ENCODE results near the gene C3orf22. TPM values are rescaled to one million over a fixed set of nuclear protein-coding genes. Genes with fewer than 3 reads are reported as not detected.
A peak's percentile ranks its signal among the peaks of the same experiment; 100 is the strongest.

C3orf22 gene
- polyA plus RNA-seq, 2 donors = not detected

DNA sequence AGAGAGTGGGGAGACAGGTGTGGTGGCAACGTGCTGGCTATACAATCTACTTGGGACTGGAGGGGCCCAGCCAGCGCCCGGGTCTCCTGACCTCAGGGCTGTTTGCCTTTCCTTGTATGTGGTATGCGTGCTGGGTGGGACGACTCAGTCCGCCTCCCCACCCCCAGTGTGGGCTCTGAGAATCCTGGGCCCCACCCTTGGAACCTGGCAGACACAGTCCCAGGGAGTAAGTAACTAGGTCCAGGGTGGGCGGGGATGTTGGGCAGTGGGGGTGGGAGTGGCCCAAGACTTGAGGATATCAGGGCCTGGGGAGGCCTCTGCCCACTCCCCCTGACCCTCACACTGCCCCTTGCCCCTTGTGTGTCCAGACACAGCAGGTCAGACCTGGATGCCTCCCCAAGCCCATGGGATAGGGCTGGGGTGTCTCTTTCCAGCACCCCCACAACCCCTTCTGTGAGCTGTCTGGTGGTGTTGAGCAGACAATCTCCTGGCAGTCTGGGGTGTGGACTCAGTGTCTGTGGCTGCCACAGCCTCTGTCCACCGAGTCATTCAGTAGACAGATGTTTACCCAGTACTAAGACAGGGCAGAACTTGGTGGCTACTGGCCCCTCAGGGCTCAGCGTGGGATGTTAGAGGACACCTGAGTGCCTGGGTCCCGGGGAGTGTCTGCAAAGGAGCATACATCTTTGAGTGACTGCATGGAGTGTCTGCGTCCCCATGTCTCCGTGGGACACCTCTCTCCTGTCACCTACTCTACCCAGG is 33.5 kb downstream of the C3orf22 start:
- no peak overlapping the region for H3K4me3 ChIP-seq (ENCODE audit: low read depth in 1 of 2, low read length in 2 of 2)

DNA sequence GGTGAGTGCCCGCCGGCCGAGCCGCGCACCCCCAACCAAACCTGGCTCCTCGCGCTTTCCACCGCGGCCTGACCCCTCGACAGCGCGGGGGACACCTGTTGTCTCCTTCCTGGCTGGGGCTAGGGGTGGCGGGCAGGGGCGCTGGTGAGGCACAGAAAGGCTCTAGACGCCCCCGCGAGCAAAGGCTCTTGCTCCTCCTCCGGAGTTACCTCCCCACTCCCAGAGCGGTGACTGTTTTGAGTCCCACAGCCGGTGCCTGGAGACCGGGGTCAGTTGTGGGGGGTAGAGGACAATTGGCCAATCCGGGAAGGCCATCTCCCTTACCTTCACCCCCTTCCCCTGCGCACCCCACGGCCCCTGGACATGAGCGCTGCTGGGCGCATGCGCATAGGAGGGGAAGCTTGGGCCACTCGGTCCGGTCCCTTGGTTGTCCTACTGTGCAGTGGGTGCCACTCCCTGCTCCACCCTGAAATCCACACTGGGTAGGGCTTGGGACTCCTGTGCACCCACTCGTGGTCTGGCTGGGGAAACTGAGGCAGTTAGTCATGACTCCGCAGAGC is 34.2 kb downstream of the C3orf22 start:
- Histone ChIP-seq H3K27me3 (ENCODE audit: control insufficient read depth in 1 of 2, insufficient read depth in 2 of 2, low read length in 2 of 2) (peaks cover 0 to 3% of the 10 kb centered on the region in 2 donors), H3K9me3 (ENCODE audit: control insufficient read depth in 2 of 2, insufficient read depth in 1 of 2, low read depth in 1 of 2, low read length in 1 of 2) (peaks cover 0 to 2% of the 10 kb centered on the region in 2 donors), H3K4me1 (ENCODE audit: control insufficient read depth in 2 of 2, insufficient read depth in 2 of 2, low read length in 1 of 2) (peaks cover 4 to 8% of the 10 kb centered on the region in 2 donors), H3K36me3 (ENCODE audit: control insufficient read depth in 2 of 2, insufficient read depth in 2 of 2, low read length in 1 of 2) (no peaks in the 10 kb centered on the region), H3K4me3 (ENCODE audit: low read depth in 1 of 2, low read length in 2 of 2) (peak overlapping the region; percentile 9 to 32), H3K27ac (ENCODE audit: low read depth in 2 of 2, low read length in 1 of 2) (no peak overlapping the region)
- WGBS, 2 donors = 10 to 13% methylated on average over 21 to 31 of the region's 31 CpGs

More for the DNA sequence above, 33.5 kb downstream of the C3orf22 start:
- Histone ChIP-seq H3K27me3 (ENCODE audit: control insufficient read depth in 1 of 2, insufficient read depth in 2 of 2, low read length in 2 of 2) (peaks cover 0 to 3% of the 10 kb centered on the region in 2 donors), H3K36me3 (ENCODE audit: control insufficient read depth in 2 of 2, insufficient read depth in 2 of 2, low read length in 1 of 2) (no peaks in the 10 kb centered on the region), H3K9me3 (ENCODE audit: control insufficient read depth in 2 of 2, insufficient read depth in 1 of 2, low read depth in 1 of 2, low read length in 1 of 2) (peaks cover 0 to 2% of the 10 kb centered on the region in 2 donors), H3K27ac (ENCODE audit: low read depth in 2 of 2, low read length in 1 of 2) (no peak overlapping the region), H3K4me1 (ENCODE audit: control insufficient read depth in 2 of 2, insufficient read depth in 2 of 2, low read length in 1 of 2) (peaks cover 4 to 8% of the 10 kb centered on the region in 2 donors)
- 68 to 70% methylated on average over 12 of the region's 12 CpGs for WGBS, 2 donors

DNA sequence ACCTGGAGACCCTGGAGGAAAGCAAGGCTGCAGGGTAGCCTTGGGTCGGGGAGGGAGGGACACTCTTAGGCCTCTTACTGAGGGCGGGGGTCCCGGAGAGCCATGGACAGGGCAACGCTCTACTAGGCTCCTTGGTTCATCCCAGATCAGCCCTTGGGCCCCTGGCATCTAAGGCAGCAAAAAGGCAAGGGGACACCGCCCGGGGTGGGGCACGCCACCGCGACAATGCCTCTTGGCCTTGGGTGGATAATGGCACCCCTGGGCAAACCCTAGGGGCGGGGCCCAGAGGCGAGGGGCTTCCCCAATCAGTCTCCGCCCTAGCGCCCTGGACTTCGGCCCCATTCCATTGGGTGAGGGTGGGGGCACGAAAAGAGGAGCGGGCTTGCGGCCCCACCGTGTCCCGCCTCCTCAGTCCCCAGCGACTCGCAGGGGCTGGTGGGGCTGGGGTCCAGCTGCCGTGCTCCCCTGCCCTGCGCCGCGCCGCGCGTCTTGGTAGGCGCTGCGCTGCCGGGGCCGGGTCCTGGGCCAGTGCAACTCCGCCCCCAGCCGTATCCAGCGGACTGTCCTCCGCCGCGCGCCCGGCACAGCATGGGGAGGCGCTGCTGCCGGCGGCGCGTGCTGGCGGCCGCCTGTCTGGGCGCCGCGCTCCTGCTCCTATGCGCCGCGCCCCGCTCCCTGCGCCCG is 34.8 kb downstream of the C3orf22 start, which contains the start of gene CHST13:
TSS of gene CHST13 (plus strand) at position 411 of the 684 bp plus-strand sequence. CDS start at position 589, 178 bp downstream.
- WGBS, 2 donors = 7 to 8% methylated on average over 51 to 56 of the region's 56 CpGs
- no peak within 1 kb of the TSS for H3K27ac ChIP-seq (ENCODE audit: low read depth in 2 of 2, low read length in 1 of 2)
- H3K4me1 ChIP-seq (ENCODE audit: control insufficient read depth in 2 of 2, insufficient read depth in 2 of 2, low read length in 1 of 2) = peaks cover 4 to 8% of the 10 kb centered on the region in 2 donors
- H3K36me3 ChIP-seq (ENCODE audit: control insufficient read depth in 2 of 2, insufficient read depth in 2 of 2, low read length in 1 of 2) = no peaks in the 10 kb centered on the region
- peaks cover 0 to 2% of the 10 kb centered on the region in 2 donors for H3K9me3 ChIP-seq (ENCODE audit: control insufficient read depth in 2 of 2, insufficient read depth in 1 of 2, low read depth in 1 of 2, low read length in 1 of 2)
- peak within 1 kb of the TSS; percentile 9 to 32 for H3K4me3 ChIP-seq (ENCODE audit: low read depth in 1 of 2, low read length in 2 of 2)
- H3K27me3 ChIP-seq (ENCODE audit: control insufficient read depth in 1 of 2, insufficient read depth in 2 of 2, low read length in 2 of 2) = peaks cover 0 to 3% of the 10 kb centered on the region in 2 donors

DNA sequence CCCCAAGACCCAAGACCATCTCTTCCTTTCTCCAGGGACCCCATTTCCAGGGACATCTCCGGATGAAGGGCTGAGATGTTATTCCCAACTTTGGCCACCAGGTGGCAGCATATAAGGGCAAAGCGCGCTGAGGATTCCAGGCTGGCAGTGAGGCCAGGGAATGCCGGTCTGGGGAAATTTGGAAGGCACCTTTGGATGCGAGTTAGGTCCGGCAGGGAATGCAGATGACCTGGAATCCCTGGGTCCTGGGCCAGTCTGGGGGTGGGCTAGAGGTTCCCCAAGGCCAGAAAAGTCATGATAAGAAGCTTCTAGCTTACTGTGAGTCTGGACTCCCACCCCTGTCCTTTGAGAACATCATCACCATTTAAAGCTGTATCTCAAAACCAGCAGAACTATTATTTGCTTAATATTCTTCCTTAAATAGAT is 36.4 kb downstream of the C3orf22 start:
- H3K9me3 ChIP-seq (ENCODE audit: control insufficient read depth in 2 of 2, insufficient read depth in 1 of 2, low read depth in 1 of 2, low read length in 1 of 2) = peaks cover 0 to 2% of the 10 kb centered on the region in 2 donors
- no peaks in the 10 kb centered on the region for H3K36me3 ChIP-seq (ENCODE audit: control insufficient read depth in 2 of 2, insufficient read depth in 2 of 2, low read length in 1 of 2)
- H3K27me3 ChIP-seq (ENCODE audit: control insufficient read depth in 1 of 2, insufficient read depth in 2 of 2, low read length in 2 of 2) = peaks cover 0 to 3% of the 10 kb centered on the region in 2 donors
- H3K4me1 ChIP-seq (ENCODE audit: control insufficient read depth in 2 of 2, insufficient read depth in 2 of 2, low read length in 1 of 2) = peaks cover 4 to 8% of the 10 kb centered on the region in 2 donors
- 2% methylated on average over 6 of the region's 6 CpGs for WGBS, 2 donors
- H3K4me3 ChIP-seq (ENCODE audit: low read depth in 1 of 2, low read length in 2 of 2) = no peak overlapping the region
- no peak overlapping the region for H3K27ac ChIP-seq (ENCODE audit: low read depth in 2 of 2, low read length in 1 of 2)

DNA sequence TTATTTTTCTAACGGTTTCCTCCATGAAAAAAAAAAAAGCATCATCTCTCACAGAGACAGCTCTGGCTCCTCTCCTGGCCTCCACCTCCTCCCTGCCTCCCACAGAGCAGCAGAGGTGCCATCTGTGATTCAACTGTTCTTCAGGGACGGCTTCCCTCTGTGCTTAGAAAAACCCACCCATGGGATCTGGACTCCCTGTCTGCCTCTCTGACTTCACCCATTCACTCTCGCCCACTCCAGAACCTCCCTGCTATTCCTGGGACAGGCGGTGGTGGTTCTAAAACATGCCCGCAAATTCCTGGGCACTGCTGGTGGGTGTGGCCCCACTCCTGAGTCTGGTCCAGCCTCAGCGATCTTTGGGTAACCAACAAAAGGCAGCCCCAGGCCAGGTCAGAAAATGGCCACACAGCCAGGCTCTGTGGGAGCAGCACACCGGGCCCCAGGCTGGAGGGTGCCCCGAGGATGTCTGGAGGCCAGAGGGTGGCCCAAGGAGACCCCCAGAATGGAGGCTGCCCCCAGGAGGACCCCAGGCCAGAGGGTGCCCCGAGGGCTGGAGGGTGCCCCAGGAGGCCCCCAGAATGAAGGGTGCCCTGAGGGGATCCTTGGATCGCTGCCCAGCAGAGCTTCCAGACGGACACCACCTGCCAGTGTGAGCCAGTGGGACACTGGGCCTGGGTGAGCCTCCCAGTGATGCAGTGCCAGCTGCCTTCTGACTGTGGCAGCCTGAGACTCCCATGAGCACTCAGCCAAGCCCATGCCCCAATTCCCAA is 37.4 kb downstream of the C3orf22 start:
- peaks cover 4 to 8% of the 10 kb centered on the region in 2 donors for H3K4me1 ChIP-seq (ENCODE audit: control insufficient read depth in 2 of 2, insufficient read depth in 2 of 2, low read length in 1 of 2)
- H3K27ac ChIP-seq (ENCODE audit: low read depth in 2 of 2, low read length in 1 of 2) = no peak overlapping the region
- no peak overlapping the region for H3K4me3 ChIP-seq (ENCODE audit: low read depth in 1 of 2, low read length in 2 of 2)
- 56 to 62% methylated on average over 11 of the region's 11 CpGs for WGBS, 2 donors
- peaks cover 0 to 3% of the 10 kb centered on the region in 2 donors for H3K27me3 ChIP-seq (ENCODE audit: control insufficient read depth in 1 of 2, insufficient read depth in 2 of 2, low read length in 2 of 2)
- H3K9me3 ChIP-seq (ENCODE audit: control insufficient read depth in 2 of 2, insufficient read depth in 1 of 2, low read depth in 1 of 2, low read length in 1 of 2) = peaks cover 0 to 2% of the 10 kb centered on the region in 2 donors
- no peaks in the 10 kb centered on the region for H3K36me3 ChIP-seq (ENCODE audit: control insufficient read depth in 2 of 2, insufficient read depth in 2 of 2, low read length in 1 of 2)

DNA sequence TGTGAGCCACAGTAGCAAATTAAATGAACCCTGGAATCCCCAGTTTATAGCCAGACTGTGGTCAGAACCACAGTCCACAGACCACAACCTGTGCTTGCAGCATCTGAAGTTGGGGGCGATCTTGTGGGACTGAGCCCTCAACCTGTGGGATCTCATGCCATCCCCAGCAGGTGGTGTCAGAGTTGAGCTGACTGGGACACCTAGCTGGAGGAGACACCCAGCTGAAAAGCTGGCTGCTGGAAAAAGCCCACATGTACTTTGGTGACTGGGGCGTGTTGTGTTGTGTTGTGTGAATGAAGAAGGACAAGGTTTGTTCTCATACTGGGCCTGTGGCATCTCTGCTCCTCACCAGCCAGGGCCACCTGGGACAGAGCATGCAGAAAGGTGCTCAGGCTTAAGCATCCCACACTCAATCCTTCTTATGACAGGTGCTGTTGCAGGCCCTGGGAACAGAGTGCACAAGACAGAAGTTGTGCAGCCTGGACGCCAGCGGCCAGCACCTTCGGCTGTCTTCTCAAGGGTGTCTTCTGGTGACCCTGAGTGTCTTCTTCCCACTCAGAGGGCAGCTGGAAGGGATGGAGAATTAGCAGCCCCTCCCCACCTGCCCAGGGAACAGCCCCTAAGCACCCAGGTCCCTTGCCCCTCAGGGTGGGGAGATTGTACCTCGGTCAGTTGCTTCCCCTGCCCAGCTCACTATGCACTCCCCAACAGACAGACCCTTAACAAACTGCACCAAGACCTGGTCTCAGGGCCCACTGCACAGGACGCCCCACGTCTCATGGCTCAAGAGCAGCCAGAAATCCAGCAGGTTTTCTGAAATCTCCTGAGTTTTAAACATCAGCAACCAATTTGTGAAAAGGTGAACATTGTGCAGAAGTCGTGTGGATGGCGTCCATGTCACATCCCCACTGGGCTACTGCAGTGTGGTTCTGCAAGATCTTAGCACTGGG is 39.0 kb downstream of the C3orf22 start:
- Histone ChIP-seq H3K4me3 (ENCODE audit: low read depth in 1 of 2, low read length in 2 of 2) (no peak overlapping the region), H3K27ac (ENCODE audit: low read depth in 2 of 2, low read length in 1 of 2) (no peak overlapping the region), H3K27me3 (ENCODE audit: control insufficient read depth in 1 of 2, insufficient read depth in 2 of 2, low read length in 2 of 2) (peaks cover 0 to 3% of the 10 kb centered on the region in 2 donors), H3K4me1 (ENCODE audit: control insufficient read depth in 2 of 2, insufficient read depth in 2 of 2, low read length in 1 of 2) (peaks cover 4 to 8% of the 10 kb centered on the region in 2 donors), H3K36me3 (ENCODE audit: control insufficient read depth in 2 of 2, insufficient read depth in 2 of 2, low read length in 1 of 2) (no peaks in the 10 kb centered on the region), H3K9me3 (ENCODE audit: control insufficient read depth in 2 of 2, insufficient read depth in 1 of 2, low read depth in 1 of 2, low read length in 1 of 2) (peaks cover 0 to 2% of the 10 kb centered on the region in 2 donors)
- 84 to 90% methylated on average over 10 of the region's 10 CpGs for WGBS, 2 donors

DNA sequence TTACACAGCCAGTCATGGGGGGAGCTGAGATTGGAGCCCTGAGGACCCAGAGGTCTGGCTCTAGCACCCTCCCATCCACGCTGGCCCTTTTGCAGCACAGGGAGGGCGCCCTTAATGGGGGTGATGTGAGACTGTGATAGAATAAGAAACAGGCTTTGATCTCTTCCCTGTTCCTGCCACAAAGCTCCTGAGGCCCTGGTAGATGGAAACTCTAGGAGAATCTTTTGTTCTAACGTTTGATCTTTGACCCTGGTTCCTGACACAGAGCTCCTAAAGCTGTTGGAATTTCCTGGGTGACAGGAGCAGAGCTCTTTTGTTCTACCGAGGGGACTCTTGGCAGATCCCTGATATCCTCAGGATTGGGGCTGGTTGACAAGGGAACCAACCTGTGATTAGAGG is 40.0 kb downstream of the C3orf22 start:
- 62 to 65% methylated on average over 4 of the region's 4 CpGs for WGBS, 2 donors

DNA sequence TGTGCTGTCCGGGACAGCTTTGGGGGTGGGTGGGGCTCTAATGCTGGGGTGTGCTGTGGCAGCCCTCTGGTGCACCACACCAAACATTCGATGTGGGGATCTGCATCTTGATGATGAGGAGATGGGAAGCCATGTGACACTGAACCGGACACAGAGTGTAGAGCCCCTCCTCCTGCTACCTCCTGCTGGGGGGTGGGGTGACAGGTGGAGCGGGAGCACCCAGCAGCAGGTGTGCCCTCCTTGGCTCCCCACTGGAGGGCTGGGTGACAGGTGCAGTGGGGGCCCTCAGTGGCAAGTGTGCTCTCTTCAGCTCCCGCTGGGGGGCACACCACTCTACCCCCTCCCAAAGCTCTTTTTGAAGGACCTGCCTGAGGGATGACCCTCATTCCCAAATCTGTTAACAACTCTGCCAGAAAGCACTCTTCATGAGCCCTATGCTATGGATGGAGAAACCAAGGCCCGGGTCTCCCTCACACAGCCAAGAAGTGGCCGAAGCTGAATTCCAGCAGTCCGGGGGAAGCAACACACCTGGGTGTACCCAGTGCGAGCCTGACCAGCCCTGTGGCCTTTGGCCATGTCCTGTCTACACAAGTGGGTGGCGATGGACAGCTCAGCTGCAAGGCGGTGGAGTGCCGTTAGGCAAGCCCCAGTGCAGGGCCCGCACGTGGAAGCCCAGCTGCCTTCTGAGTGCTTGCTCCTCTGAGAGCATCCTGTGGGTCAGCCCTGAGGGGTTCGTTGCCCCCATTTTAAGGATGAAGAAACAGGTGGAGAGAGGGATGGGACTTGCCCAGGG is 40.5 kb downstream of the C3orf22 start:
- no peak overlapping the region for H3K4me3 ChIP-seq (ENCODE audit: low read depth in 1 of 2, low read length in 2 of 2)
- no peaks in the 10 kb centered on the region for H3K9me3 ChIP-seq (ENCODE audit: control insufficient read depth in 2 of 2, insufficient read depth in 1 of 2, low read depth in 1 of 2, low read length in 1 of 2)
- H3K4me1 ChIP-seq (ENCODE audit: control insufficient read depth in 2 of 2, insufficient read depth in 2 of 2, low read length in 1 of 2) = peaks cover 0 to 2% of the 10 kb centered on the region in 2 donors
- WGBS, 2 donors = 84% methylated on average over 14 to 15 of the region's 15 CpGs
- no peaks in the 10 kb centered on the region for H3K27me3 ChIP-seq (ENCODE audit: control insufficient read depth in 1 of 2, insufficient read depth in 2 of 2, low read length in 2 of 2)
- H3K36me3 ChIP-seq (ENCODE audit: control insufficient read depth in 2 of 2, insufficient read depth in 2 of 2, low read length in 1 of 2) = no peaks in the 10 kb centered on the region
- no peak overlapping the region for H3K27ac ChIP-seq (ENCODE audit: low read depth in 2 of 2, low read length in 1 of 2)

More for the DNA sequence above, 40.0 kb downstream of the C3orf22 start:
- Histone ChIP-seq H3K4me3 (ENCODE audit: low read depth in 1 of 2, low read length in 2 of 2) (no peak overlapping the region), H3K9me3 (ENCODE audit: control insufficient read depth in 2 of 2, insufficient read depth in 1 of 2, low read depth in 1 of 2, low read length in 1 of 2) (peaks cover 0 to 2% of the 10 kb centered on the region in 2 donors), H3K4me1 (ENCODE audit: control insufficient read depth in 2 of 2, insufficient read depth in 2 of 2, low read length in 1 of 2) (peaks cover 0 to under 1% of the 10 kb centered on the region in 2 donors), H3K36me3 (ENCODE audit: control insufficient read depth in 2 of 2, insufficient read depth in 2 of 2, low read length in 1 of 2) (no peaks in the 10 kb centered on the region), H3K27me3 (ENCODE audit: control insufficient read depth in 1 of 2, insufficient read depth in 2 of 2, low read length in 2 of 2) (peaks cover 0 to 3% of the 10 kb centered on the region in 2 donors), H3K27ac (ENCODE audit: low read depth in 2 of 2, low read length in 1 of 2) (no peak overlapping the region)

Measured in esophagus (tissue), 2 donors.